ENCODE measurements around the gene PTPRE.

PTPRE gene

GRCh38 chr10:128099901-128100300 is 193.0 kb downstream of the PTPRE start:
- TF ChIP-seq, protein P1, sequence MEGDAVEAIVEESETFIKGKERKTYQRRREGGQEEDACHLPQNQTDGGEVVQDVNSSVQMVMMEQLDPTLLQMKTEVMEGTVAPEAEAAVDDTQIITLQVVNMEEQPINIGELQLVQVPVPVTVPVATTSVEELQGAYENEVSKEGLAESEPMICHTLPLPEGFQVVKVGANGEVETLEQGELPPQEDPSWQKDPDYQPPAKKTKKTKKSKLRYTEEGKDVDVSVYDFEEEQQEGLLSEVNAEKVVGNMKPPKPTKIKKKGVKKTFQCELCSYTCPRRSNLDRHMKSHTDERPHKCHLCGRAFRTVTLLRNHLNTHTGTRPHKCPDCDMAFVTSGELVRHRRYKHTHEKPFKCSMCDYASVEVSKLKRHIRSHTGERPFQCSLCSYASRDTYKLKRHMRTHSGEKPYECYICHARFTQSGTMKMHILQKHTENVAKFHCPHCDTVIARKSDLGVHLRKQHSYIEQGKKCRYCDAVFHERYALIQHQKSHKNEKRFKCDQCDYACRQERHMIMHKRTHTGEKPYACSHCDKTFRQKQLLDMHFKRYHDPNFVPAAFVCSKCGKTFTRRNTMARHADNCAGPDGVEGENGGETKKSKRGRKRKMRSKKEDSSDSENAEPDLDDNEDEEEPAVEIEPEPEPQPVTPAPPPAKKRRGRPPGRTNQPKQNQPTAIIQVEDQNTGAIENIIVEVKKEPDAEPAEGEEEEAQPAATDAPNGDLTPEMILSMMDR (IDR thresholded peaks at IDR 0.05; ENCODE audit: low read depth, low read length), result no peak
- peaks cover 87% of the 10 kb centered on the region for H3K36me3 ChIP-seq
- no peak for DNase-seq
- H3K9me3 ChIP-seq (ENCODE audit: severe bottlenecking), result no peaks in the 10 kb centered on the region
- H3K4me3 ChIP-seq (ENCODE audit: low read depth, low read length), result no peak overlapping the region
- no peaks in the 10 kb centered on the region for H3K27me3 ChIP-seq (ENCODE audit: insufficient read depth, low read depth, severe bottlenecking)
- H3K27ac ChIP-seq, result no peak overlapping the region

DNA sequence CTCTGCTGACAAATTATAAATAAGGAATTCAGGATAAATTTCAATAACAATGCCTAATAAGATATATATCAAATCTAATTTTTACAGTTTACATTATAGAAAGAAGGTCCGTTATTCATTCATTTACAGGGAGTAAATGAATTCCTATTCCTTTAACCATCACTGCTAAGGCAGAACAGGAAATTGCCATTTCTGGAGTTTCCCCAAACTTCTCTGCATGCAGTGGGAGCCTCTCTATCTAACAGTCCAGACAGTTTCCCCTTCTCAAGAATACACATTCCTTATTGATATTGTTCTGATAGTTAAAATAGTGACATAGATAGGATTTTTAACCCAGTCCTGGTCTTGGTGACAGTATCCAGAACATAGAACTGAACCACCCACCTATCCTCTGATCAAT is 195.0 kb downstream of the PTPRE start:
- Histone ChIP-seq H3K27me3 (ENCODE audit: insufficient read depth, low read depth, severe bottlenecking) (no peaks in the 10 kb centered on the region), H3K4me3 (ENCODE audit: low read depth, low read length) (no peak overlapping the region), H3K9me3 (ENCODE audit: severe bottlenecking) (no peaks in the 10 kb centered on the region), H3K36me3 (peaks cover 100% of the 10 kb centered on the region), H3K27ac (no peak overlapping the region)
- no peak for DNase-seq
- TF ChIP-seq, protein P1 (IDR thresholded peaks at IDR 0.05; ENCODE audit: low read depth, low read length), result no peak

DNA sequence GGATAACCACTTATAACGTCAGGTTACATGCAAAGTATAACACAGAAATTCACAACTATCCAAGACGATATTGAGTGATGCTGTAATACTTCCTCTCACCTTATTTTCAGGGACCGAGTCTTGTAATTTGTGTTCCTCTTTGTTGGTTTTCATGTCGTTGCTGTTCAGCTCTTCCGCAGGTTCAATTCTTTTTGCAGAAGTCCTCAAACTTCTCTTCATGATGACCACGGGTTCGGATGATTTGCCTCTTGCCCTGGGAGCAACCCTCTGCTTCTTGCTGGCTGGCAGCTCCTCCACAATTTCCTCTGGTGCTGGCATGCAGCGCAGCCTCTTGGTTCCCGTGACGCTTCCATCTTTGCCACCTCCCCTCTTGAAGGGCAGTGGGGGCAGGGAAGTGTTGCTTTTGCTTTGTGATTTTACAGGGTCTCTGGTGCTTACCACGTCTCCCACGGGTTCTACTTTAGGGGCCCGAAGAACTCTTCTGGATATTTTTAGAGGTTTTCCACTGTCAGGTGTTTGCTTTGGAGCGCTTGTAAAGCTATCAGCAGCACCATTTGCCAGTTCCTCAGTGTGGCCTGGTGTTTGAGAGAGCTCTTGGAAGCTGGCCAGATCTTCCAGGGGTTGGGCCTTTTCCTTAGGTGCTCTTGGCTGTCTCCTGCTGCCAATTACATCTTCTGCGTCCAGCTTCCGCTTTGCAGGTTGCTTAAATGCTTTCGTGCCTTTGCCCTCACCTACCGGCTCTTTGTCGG is 195.8 kb downstream of the PTPRE start:
- no peak overlapping the region for H3K27ac ChIP-seq

GRCh38 chr10:128103229-128103714 is 196.4 kb downstream of the PTPRE start:
- no peak overlapping the region for H3K27ac ChIP-seq
- no peak for DNase-seq
- H3K9me3 ChIP-seq (ENCODE audit: severe bottlenecking), result no peaks in the 10 kb centered on the region
- no peaks in the 10 kb centered on the region for H3K27me3 ChIP-seq (ENCODE audit: insufficient read depth, low read depth, severe bottlenecking)
- TF ChIP-seq, protein P1 (IDR thresholded peaks at IDR 0.05; ENCODE audit: low read depth, low read length), result no peak
- H3K36me3 ChIP-seq, result peaks cover 100% of the 10 kb centered on the region
- no peak overlapping the region for H3K4me3 ChIP-seq (ENCODE audit: low read depth, low read length)

More for the DNA sequence above, 195.8 kb downstream of the PTPRE start:
- no peak for DNase-seq
- no peaks in the 10 kb centered on the region for H3K9me3 ChIP-seq (ENCODE audit: severe bottlenecking)
- no peaks in the 10 kb centered on the region for H3K27me3 ChIP-seq (ENCODE audit: insufficient read depth, low read depth, severe bottlenecking)
- H3K4me3 ChIP-seq (ENCODE audit: low read depth, low read length), result no peak overlapping the region
- TF ChIP-seq, protein P1 (IDR thresholded peaks at IDR 0.05; ENCODE audit: low read depth, low read length), result no peak
- peaks cover 100% of the 10 kb centered on the region for H3K36me3 ChIP-seq

GRCh38 chr10:128105383-128105782 is 198.5 kb downstream of the PTPRE start:
- no peaks in the 10 kb centered on the region for H3K9me3 ChIP-seq (ENCODE audit: severe bottlenecking)
- no peak for DNase-seq
- no peaks in the 10 kb centered on the region for H3K27me3 ChIP-seq (ENCODE audit: insufficient read depth, low read depth, severe bottlenecking)
- no peak overlapping the region for H3K4me3 ChIP-seq (ENCODE audit: low read depth, low read length)
- peaks cover 100% of the 10 kb centered on the region for H3K36me3 ChIP-seq
- TF ChIP-seq, protein P1 (IDR thresholded peaks at IDR 0.05; ENCODE audit: low read depth, low read length), result no peak
- no peak overlapping the region for H3K27ac ChIP-seq
